GM12872 (cell line): ENCODE measurements around the gene DPYSL4.
A peak's percentile ranks its signal among the peaks of the same experiment; 100 is the strongest.

ENCODE experiments used
- TF ChIP-seq, protein P1 (sequence below): IDR thresholded peaks from 3 replicates; pipeline ENCODE4 v1.5.1; 2011; ENCODE audit warnings: low read depth, mild to moderate bottlenecking, low read length, moderate library complexity; ENCODE audit not compliant: insufficient read depth

Gene DPYSL4

GRCh38 chr10:132209130-132209529 is 22.4 kb downstream of the DPYSL4 start:
- TF ChIP-seq, protein P1, sequence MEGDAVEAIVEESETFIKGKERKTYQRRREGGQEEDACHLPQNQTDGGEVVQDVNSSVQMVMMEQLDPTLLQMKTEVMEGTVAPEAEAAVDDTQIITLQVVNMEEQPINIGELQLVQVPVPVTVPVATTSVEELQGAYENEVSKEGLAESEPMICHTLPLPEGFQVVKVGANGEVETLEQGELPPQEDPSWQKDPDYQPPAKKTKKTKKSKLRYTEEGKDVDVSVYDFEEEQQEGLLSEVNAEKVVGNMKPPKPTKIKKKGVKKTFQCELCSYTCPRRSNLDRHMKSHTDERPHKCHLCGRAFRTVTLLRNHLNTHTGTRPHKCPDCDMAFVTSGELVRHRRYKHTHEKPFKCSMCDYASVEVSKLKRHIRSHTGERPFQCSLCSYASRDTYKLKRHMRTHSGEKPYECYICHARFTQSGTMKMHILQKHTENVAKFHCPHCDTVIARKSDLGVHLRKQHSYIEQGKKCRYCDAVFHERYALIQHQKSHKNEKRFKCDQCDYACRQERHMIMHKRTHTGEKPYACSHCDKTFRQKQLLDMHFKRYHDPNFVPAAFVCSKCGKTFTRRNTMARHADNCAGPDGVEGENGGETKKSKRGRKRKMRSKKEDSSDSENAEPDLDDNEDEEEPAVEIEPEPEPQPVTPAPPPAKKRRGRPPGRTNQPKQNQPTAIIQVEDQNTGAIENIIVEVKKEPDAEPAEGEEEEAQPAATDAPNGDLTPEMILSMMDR: no peak

GRCh38 chr10:132209978-132210530 is 23.3 kb downstream of the DPYSL4 start:
- TF ChIP-seq, protein P1: no peak

DNA sequence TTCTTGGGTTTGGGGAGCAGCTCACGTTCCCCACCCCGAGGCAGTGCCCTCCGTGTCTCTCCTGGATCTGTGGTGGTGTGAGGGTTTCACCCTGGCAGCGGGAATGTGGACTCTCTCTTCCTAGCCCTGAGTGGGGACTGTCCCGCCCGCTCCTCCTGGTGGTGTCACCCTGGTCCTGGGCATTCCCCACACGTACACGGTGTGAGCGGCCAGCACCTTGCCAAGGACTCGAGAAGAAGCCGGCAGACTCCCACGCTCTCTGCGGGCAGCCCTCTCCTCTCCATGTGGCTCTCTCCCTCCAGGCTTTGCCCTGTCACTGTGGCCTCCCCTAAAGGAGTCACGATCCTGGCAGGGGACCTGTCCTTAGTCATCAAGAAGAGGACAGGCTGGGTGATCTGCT is 24.0 kb downstream of the DPYSL4 start:
- TF ChIP-seq, protein P1: no peak

- TF ChIP-seq, protein P1: no peak
These were observed 24.5 kb downstream of the DPYSL4 start for GRCh38 chr10:132211246-132211645.

GRCh38 chr10:132212816-132213215 is 26.1 kb downstream of the DPYSL4 start:
- TF ChIP-seq, protein P1: no peak

DNA sequence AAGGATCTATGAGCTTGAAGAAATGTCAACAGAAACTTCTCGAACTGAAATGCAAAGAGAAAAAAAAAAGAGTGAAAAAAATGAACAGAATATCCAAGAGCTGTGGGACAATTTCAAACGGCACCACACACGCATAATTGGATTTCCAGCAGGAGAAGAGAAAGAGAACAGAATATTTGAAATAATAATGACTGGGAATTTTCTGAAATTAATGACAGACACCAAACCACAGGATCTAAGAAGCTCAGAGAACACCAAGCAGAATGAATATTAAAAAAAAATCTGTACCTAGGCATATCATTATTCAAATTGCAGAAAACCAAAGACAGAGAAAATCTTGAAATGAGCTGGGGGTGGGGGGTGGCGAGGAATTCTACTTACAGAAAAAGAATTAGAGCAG is 27.2 kb downstream of the DPYSL4 start:
- TF ChIP-seq, protein P1: no peak

DNA sequence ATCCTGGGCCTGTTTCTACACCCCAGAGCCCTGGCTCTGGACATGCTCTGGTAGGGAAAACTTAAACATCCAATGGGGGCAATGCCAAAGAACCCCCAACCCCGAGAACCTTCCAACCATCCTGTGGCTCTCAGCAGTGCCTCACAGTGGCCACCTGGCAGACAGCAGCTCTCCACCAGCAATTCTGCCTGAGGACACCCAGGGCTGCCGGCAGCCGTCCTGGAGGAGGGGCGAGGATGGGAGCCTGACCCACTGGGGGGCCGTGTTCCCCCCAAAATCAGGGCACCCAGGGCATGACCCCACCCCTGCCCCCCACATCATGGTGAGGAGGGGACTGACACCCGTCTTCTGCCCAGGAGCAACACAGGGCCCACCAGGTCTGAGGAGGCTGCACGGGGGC is 32.7 kb downstream of the DPYSL4 start:
- TF ChIP-seq, protein P1: peak; percentile 48; the same call in 2 of the 3 replicates
